Mesodermal cell (in vitro differentiated cells): Measurements from ENCODE around the gene CTNNB1.

Source experiments
- H3K27ac ChIP-seq: 2 replicates; pipeline ENCODE4 v1.7.0; 2013; ENCODE audit warnings: mild to moderate bottlenecking, low read depth, low read length, moderate library complexity; ENCODE audit not compliant: severe bottlenecking
- H3K36me3 ChIP-seq: 2 replicates; pipeline ENCODE4 v1.7.1; 2013; ENCODE audit warnings: mild to moderate bottlenecking, low read length, moderate library complexity; ENCODE audit not compliant: control insufficient read depth, insufficient read depth
- H3K4me1 ChIP-seq: one replicate; pipeline ENCODE4 v1.7.1; 2013; ENCODE audit warnings: mild to moderate bottlenecking, low read length; ENCODE audit not compliant: insufficient read depth, control insufficient read depth, poor library complexity, severe bottlenecking
- H3K4me3 ChIP-seq: 2 replicates; pipeline ENCODE4 v1.7.0; 2013; ENCODE audit warnings: low read length, control low read depth, mild to moderate bottlenecking; ENCODE audit not compliant: insufficient read depth, poor library complexity, severe bottlenecking; ENCODE audit errors: extremely low read depth
- H3K9me3 ChIP-seq: 2 replicates; pipeline ENCODE4 v1.7.1; 2013; ENCODE audit warnings: mild to moderate bottlenecking, low read length, moderate library complexity; ENCODE audit not compliant: control insufficient read depth
- WGBS, 2 experiments: methylation state at CpG; one replicate each; pipeline ENCODE4 v1.1.5; 2013; ENCODE audit warnings: missing lambda C conversion rate in 2 of 2; ENCODE audit not compliant: insufficient coverage in 2 of 2; 5-methylcytosine and 5-hydroxymethylcytosine counted together

CTNNB1 gene

GRCh38 chr3:41219424-41219823, 20.1 kb downstream of the CTNNB1 start:
- Histone ChIP-seq H3K36me3 (peaks cover 24% of the 10 kb centered on the region), H3K27ac (no peak overlapping the region)
- 83 to 100% methylated on average over 1 of the region's 1 CpG for WGBS, 2 experiments

GRCh38 chr3:41220906-41221677, 21.8 kb downstream of the CTNNB1 start:
- Histone ChIP-seq H3K27ac (no peak overlapping the region), H3K36me3 (peaks cover 41% of the 10 kb centered on the region), H3K9me3 (no peaks in the 10 kb centered on the region), H3K4me3 (no peak overlapping the region), H3K4me1 (peaks cover 3% of the 10 kb centered on the region)
- 94 to 100% methylated on average over 2 to 5 of the region's 7 CpGs for WGBS, 2 experiments

More at GRCh38 chr3:41219424-41219823, 20.1 kb downstream of the CTNNB1 start:
- no peaks in the 10 kb centered on the region for H3K9me3 ChIP-seq
- H3K4me1 ChIP-seq, result peaks cover 8% of the 10 kb centered on the region
- H3K4me3 ChIP-seq, result no peak overlapping the region

GRCh38 chr3:41222012-41222411, 22.7 kb downstream of the CTNNB1 start:
- Histone ChIP-seq H3K9me3 (no peaks in the 10 kb centered on the region), H3K4me1 (peaks cover 3% of the 10 kb centered on the region), H3K4me3 (no peak overlapping the region), H3K36me3 (peaks cover 50% of the 10 kb centered on the region), H3K27ac (no peak overlapping the region)
- 100% methylated on average over 1 of the region's 2 CpGs; no CpG with 5 or more reads in 1 of the 2 experiments for WGBS, 2 experiments

DNA sequence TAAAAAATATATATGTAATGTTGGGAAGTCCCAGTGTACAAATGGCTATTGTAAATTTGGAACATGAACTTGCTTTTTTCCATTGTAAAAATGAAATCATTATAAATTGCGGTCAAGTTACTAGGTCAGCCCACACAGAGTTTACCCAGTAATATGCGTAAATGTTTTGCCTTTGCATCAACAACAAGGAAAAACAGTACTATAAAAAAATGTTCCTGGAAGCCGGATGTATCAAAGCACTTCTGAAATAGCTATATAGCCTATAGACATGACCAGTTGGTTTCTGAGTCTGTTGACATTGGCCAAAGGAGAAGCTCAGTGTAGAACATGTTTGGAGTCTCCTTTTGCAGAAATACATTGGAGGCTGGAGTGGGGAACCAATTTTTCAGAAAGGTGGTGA, 23.2 kb downstream of the CTNNB1 start:
- no peaks in the 10 kb centered on the region for H3K9me3 ChIP-seq
- H3K4me1 ChIP-seq, result peaks cover 3% of the 10 kb centered on the region
- WGBS, 2 experiments, result 100% methylated on average over 1 to 2 of the region's 3 CpGs
- no peak overlapping the region for H3K4me3 ChIP-seq
- no peak overlapping the region for H3K27ac ChIP-seq
- peaks cover 55% of the 10 kb centered on the region for H3K36me3 ChIP-seq

DNA sequence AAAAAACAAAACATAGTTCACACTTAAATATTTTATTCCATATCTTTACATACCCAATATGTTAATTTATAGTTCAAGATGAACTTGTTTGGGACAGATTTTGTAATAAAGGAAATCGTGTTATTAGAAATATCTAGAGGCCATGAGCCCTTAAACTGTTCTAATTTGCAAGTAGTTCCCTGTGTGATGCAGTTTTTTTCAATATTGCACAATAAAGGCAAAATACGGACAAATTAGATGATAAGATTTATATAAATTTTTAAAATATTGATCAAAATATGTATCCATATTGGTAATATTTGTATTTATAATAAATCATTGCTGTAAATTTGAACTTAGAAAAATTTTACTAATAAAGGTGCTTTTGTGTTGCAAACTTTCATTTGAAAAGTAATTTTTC, 23.8 kb downstream of the CTNNB1 start:
- WGBS, 2 experiments, result 100% methylated on average over 1 of the region's 2 CpGs; no CpG with 5 or more reads in 1 of the 2 experiments
- Histone ChIP-seq H3K36me3 (peaks cover 61% of the 10 kb centered on the region), H3K27ac (no peak overlapping the region), H3K9me3 (no peaks in the 10 kb centered on the region), H3K4me1 (peaks cover 3% of the 10 kb centered on the region), H3K4me3 (no peak overlapping the region)

DNA sequence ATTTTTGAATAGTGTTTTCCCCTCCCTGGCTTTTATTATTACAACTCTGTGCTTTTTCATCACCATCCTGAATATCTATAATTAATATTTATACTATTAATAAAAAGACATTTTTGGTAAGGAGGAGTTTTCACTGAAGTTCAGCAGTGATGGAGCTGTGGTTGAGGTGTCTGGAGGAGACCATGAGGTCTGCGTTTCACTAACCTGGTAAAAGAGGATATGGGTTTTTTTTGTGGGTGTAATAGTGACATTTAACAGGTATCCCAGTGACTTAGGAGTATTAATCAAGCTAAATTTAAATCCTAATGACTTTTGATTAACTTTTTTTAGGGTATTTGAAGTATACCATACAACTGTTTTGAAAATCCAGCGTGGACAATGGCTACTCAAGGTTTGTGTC, 24.4 kb downstream of the CTNNB1 start:
- H3K4me1 ChIP-seq, result peaks cover 3% of the 10 kb centered on the region
- no peak overlapping the region for H3K27ac ChIP-seq
- no peaks in the 10 kb centered on the region for H3K9me3 ChIP-seq
- peaks cover 61% of the 10 kb centered on the region for H3K36me3 ChIP-seq
- 100% methylated on average over 2 of the region's 2 CpGs; no CpG with 5 or more reads in 1 of the 2 experiments for WGBS, 2 experiments
- H3K4me3 ChIP-seq, result no peak overlapping the region

GRCh38 chr3:41224120-41224806, 25.0 kb downstream of the CTNNB1 start:
- Histone ChIP-seq H3K27ac (no peak overlapping the region), H3K9me3 (no peaks in the 10 kb centered on the region), H3K4me1 (peaks cover 3% of the 10 kb centered on the region), H3K36me3 (peaks cover 65% of the 10 kb centered on the region), H3K4me3 (no peak overlapping the region)
- WGBS, 2 experiments, result 89 to 100% methylated on average over 1 of the region's 3 CpGs

DNA sequence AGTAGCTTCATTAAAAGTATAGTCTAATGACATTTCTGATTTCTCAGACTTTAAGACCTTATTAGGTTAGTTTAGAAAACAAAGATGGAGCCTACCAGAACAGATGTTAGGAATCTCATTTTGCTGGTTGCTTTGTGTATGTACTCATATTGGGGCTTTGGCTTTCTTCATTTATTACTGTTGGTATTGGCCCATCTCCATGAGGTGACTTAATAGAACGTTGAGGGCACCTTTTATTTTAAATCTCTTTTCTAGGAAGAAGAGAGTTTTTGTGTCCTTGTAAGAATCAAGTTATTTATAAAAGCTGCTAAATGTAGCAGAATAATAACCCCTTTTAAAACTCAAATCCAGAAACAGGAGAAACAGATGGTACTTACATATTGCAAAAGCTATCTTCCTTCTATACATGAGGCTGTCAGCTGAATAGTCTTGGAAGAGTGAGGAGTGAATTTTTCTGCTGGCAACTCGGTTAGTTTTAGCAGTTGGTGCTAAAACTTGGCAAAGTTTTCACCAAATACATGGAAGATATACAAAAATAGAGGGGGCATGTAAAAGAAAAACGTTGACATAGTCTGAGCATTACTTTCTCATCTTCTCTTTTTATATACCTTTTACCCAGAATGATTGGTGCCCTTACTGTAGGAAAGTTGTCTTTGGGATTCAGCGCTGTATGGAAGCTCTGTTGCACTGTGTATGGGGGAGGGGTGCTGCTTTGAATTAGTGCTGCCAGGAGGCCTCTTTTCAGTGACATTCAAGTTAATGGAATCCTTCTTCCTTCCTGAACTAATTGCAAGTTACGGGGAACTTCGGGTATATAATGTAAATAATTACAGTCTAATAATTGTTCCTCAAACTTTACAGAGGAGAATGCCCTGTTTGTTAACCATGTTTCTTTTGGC, 35.8 kb downstream of the CTNNB1 start:
- WGBS, 2 experiments, result no CpG with 5 or more reads among the region's 6 CpGs
- no peak overlapping the region for H3K4me3 ChIP-seq

DNA sequence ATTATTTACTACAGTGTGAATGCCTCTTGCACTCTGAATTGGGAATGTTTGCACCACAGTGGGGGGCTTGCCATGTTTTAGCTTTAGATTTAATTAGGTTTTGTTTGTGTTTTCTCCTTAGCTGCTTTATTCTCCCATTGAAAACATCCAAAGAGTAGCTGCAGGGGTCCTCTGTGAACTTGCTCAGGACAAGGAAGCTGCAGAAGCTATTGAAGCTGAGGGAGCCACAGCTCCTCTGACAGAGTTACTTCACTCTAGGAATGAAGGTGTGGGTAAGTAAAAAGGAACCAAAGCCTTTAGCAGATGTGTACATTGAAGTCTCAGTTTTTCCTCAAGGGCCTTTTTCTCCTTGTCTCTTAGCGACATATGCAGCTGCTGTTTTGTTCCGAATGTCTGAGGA, 36.9 kb downstream of the CTNNB1 start:
- H3K4me1 ChIP-seq, result no peaks in the 10 kb centered on the region
- no peaks in the 10 kb centered on the region for H3K9me3 ChIP-seq
- H3K27ac ChIP-seq, result peak overlapping the region; percentile 17
- H3K4me3 ChIP-seq, result no peak overlapping the region
- 75% methylated on average over 2 of the region's 2 CpGs; no CpG with 5 or more reads in 1 of the 2 experiments for WGBS, 2 experiments
- H3K36me3 ChIP-seq, result peaks cover 96% of the 10 kb centered on the region

More for the DNA sequence above, 35.8 kb downstream of the CTNNB1 start:
- no peaks in the 10 kb centered on the region for H3K4me1 ChIP-seq
- H3K27ac ChIP-seq, result no peak overlapping the region
- H3K9me3 ChIP-seq, result no peaks in the 10 kb centered on the region
- H3K36me3 ChIP-seq, result peaks cover 94% of the 10 kb centered on the region

DNA sequence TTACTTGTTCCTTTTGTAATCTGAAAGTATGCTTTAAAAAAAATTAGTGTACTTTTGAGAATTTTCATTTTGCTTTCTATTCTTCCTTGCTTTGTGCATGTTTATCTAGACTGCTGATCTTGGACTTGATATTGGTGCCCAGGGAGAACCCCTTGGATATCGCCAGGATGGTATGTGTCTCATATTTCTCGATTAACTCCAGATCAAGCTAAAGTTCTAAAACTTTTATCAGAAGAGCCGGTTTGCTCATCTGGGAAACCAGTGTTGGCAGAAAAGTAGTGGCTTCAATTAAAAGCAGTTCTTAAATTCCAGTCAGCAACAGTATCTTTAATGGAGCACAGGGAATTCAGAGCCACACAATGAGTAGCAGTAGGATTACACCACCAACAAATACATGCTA, 38.6 kb downstream of the CTNNB1 start:
- H3K27ac ChIP-seq, result no peak overlapping the region
- no peaks in the 10 kb centered on the region for H3K4me1 ChIP-seq
- H3K9me3 ChIP-seq, result no peaks in the 10 kb centered on the region
- peaks cover 94% of the 10 kb centered on the region for H3K36me3 ChIP-seq
- H3K4me3 ChIP-seq, result no peak overlapping the region
- 83 to 100% methylated on average over 1 to 2 of the region's 3 CpGs for WGBS, 2 experiments
